IMR-90 (cell line): Measurements from ENCODE around the gene SLC35D1. TPM values are rescaled to one million over a fixed set of nuclear protein-coding genes. Genes with fewer than 3 reads are reported as not detected.

Experiments
- ATAC-seq: fragments of 200-7000 bp; cut with Tn5 transposase; 2 replicates; pipeline ENCODE4 v1.9.1; 2020; ENCODE audit warnings: low read depth, mild to moderate bottlenecking, moderate library complexity
- BruUV-seq: library from RNA; stranded (reverse); fragments of 400-500 nt; replicated peaks from 2 replicates; lab custom pipeline; 2021; lab: Mats Ljungman, UMichigan
- CTCF ChIA-PET: fragments of 300-600 bp; formaldehyde crosslinking; extraction: SDS; loops from one replicate; lab custom pipeline; 2021; ENCODE audit warnings: antibody characterized with exemption; lab: Yijun Ruan, JAX
- POLR2A ChIA-PET: fragments of 300-600 bp; sonication (Branson Sonifier 250); formaldehyde crosslinking; loops from one replicate; lab custom pipeline; 2022; ENCODE audit warnings: antibody characterized with exemption; ENCODE audit not compliant: unreplicated experiment; lab: Charles Lee
- DNase-seq: peaks from one replicate; pipeline ENCODE4 v3.0.0; 2013
- H2AFZ ChIP-seq: replicated peaks from 2 replicates; pipeline ENCODE3; 2013; ENCODE audit warnings: low read length, mild to moderate bottlenecking; ENCODE audit not compliant: poor library complexity
- H2AK5ac ChIP-seq: 2 replicates; pipeline ENCODE4 v1.6.1; 2013; ENCODE audit warnings: low read depth, low read length, inconsistent platforms
- H2AK9ac ChIP-seq: replicated peaks from 2 replicates; pipeline ENCODE3; 2013; ENCODE audit warnings: mild to moderate bottlenecking, low read depth, low read length, moderate library complexity; ENCODE audit not compliant: poor library complexity
- H2BK120ac ChIP-seq: 2 replicates; pipeline ENCODE4 v1.6.1; 2013; ENCODE audit warnings: low read depth, low read length, inconsistent platforms
- H2BK15ac ChIP-seq: 3 replicates; pipeline ENCODE4 v1.6.1; 2013; ENCODE audit warnings: low read depth, low read length, inconsistent platforms
- H2BK20ac ChIP-seq: 2 replicates; pipeline ENCODE4 v1.6.1; 2013; ENCODE audit warnings: low read depth, mild to moderate bottlenecking, inconsistent platforms, low read length, moderate library complexity
- H2BK5ac ChIP-seq: 2 replicates; pipeline ENCODE4 v1.6.1; 2013; ENCODE audit warnings: mild to moderate bottlenecking, low read depth, low read length, inconsistent platforms; ENCODE audit not compliant: poor library complexity, severe bottlenecking
- H3K14ac ChIP-seq: replicated peaks from 2 replicates; pipeline ENCODE4 v1.6.1; 2013; ENCODE audit warnings: low read depth, low read length, inconsistent platforms
- H3K18ac ChIP-seq: 2 replicates; pipeline ENCODE4 v1.6.1; 2013; ENCODE audit warnings: low read depth, low read length, control low read depth
- H3K23ac ChIP-seq: 2 replicates; pipeline ENCODE4 v1.6.1; 2013; ENCODE audit warnings: low read depth, low read length, inconsistent platforms
- H3K27ac ChIP-seq: 2 replicates; pipeline ENCODE4 v1.5.1; 2013; ENCODE audit warnings: mild to moderate bottlenecking, control low read depth, low read length; ENCODE audit not compliant: insufficient read depth
- H3K27me3 ChIP-seq: 2 replicates; pipeline ENCODE4 v1.6.1; 2013; ENCODE audit warnings: low read length; ENCODE audit not compliant: control insufficient read depth, insufficient read depth
- H3K36me3 ChIP-seq: 2 replicates; pipeline ENCODE4 v1.6.1; 2013; ENCODE audit warnings: low read length, mixed read lengths; ENCODE audit not compliant: control insufficient read depth, insufficient read depth
- H3K4ac ChIP-seq: 2 replicates; pipeline ENCODE4 v1.6.1; 2013; ENCODE audit warnings: low read depth, low read length, inconsistent platforms
- H3K4me1 ChIP-seq: 2 replicates; pipeline ENCODE4 v1.6.1; 2013; ENCODE audit warnings: low read length, mixed read lengths; ENCODE audit not compliant: control insufficient read depth, insufficient read depth
- H3K4me2 ChIP-seq: 2 replicates; pipeline ENCODE4 v1.6.1; 2013; ENCODE audit warnings: low read depth, mild to moderate bottlenecking, control low read depth, low read length, moderate library complexity
- H3K4me3 ChIP-seq: 2 replicates; pipeline ENCODE4 v1.5.1; 2013; ENCODE audit warnings: low read depth, mild to moderate bottlenecking, control low read depth, low read length, moderate library complexity; ENCODE audit not compliant: insufficient read depth
- H3K56ac ChIP-seq: 2 replicates; pipeline ENCODE4 v1.6.1; 2013; ENCODE audit warnings: low read length, inconsistent platforms; ENCODE audit not compliant: insufficient read depth; ENCODE audit errors: extremely low read depth
- H3K79me1 ChIP-seq, 2 experiments: 2 replicates each; pipeline ENCODE4 v1.6.1; 2013; ENCODE audit warnings: low read length in 2 of 2, inconsistent platforms in 1 of 2, low read depth in 1 of 2
- H3K9ac ChIP-seq: 2 replicates; pipeline ENCODE4 v1.6.1; 2013; ENCODE audit warnings: low read depth, low read length, control low read depth
- H3K9me1 ChIP-seq: 2 replicates; pipeline ENCODE4 v1.6.1; 2013; ENCODE audit warnings: low read length, inconsistent platforms; ENCODE audit not compliant: insufficient read depth
- H3K9me3 ChIP-seq: 2 replicates; pipeline ENCODE4 v1.6.1; 2013; ENCODE audit warnings: low read length; ENCODE audit not compliant: control insufficient read depth, insufficient read depth
- H4K20me1 ChIP-seq: 2 replicates; pipeline ENCODE4 v1.6.1; 2013; ENCODE audit warnings: low read length, inconsistent platforms; ENCODE audit not compliant: insufficient read depth
- H4K5ac ChIP-seq: 2 replicates; pipeline ENCODE4 v1.6.1; 2013; ENCODE audit warnings: mild to moderate bottlenecking, low read depth, low read length, control low read depth
- H4K8ac ChIP-seq, 2 experiments: 2 replicates each; pipeline ENCODE4 v1.6.1; 2013; ENCODE audit warnings: low read depth in 2 of 2, low read length in 2 of 2, control low read depth in 1 of 2, inconsistent platforms in 1 of 2
- H4K91ac ChIP-seq: 2 replicates; pipeline ENCODE4 v1.6.1; 2013; ENCODE audit warnings: low read depth, low read length, inconsistent platforms; ENCODE audit not compliant: insufficient read depth
- CEBPB ChIP-seq: IDR thresholded peaks from 2 replicates; pipeline ENCODE4 v1.6.1; 2012; ENCODE audit warnings: low read depth, low read length, improper control_type of control experiment
- MAFK ChIP-seq: IDR thresholded peaks from 2 replicates; pipeline ENCODE4 v1.6.1; 2012; ENCODE audit warnings: low read depth, low read length, improper control_type of control experiment
- WGBS, 2 experiments: methylation state at CpG; one replicate each; pipeline versions ENCODE4 v1.1.5 to v1.1.7; 2013; ENCODE audit warnings: missing lambda C conversion rate in 2 of 2; ENCODE audit not compliant: insufficient read length in 1 of 2; ENCODE audit errors: extremely low coverage in 2 of 2; 5-methylcytosine and 5-hydroxymethylcytosine counted together
- dilution Hi-C: fragments of 300-500 bp; cut with HindIII; formaldehyde crosslinking; loops from one replicate; pipeline ENCODE4 v1.14.3; 2018; ENCODE audit warnings: low sequenced_read_pairs; ENCODE audit not compliant: unreplicated experiment
- in situ Hi-C: fragments of 300-500 bp; cut with MboI; formaldehyde crosslinking; loops from 3 replicates; pipeline ENCODE4 v1.14.3; 2019; ENCODE audit warnings: low sequenced_read_pairs, inconsistent platforms, mixed read lengths
- intact Hi-C: fragments of 100-400 bp; cut with micrococcal nuclease; formaldehyde crosslinking; loops from 2 replicates; pipeline ENCODE4 v1.10.0; 2022
- polyA plus RNA-seq, 3 experiments: library from polyadenylated mRNA; depleted of rRNA; stranded (reverse); fragments of >200 nt; gene quantifications; 2 replicates each; pipeline ENCODE4 v1.2.3, GENCODE V29; 2012; ENCODE audit warnings: low replicate concordance in 1 of 3
- total RNA-seq: library from RNA; depleted of rRNA; stranded (reverse); fragments of >200 nt; gene quantifications from 2 replicates; pipeline ENCODE4 v1.2.3, GENCODE V29; 2012

The SLC35D1 gene
- total and polyA plus RNA-seq, 2 of the 4 experiments (the other 2 are of a cell fraction): 7.2 to 16.3 TPM

DNA sequence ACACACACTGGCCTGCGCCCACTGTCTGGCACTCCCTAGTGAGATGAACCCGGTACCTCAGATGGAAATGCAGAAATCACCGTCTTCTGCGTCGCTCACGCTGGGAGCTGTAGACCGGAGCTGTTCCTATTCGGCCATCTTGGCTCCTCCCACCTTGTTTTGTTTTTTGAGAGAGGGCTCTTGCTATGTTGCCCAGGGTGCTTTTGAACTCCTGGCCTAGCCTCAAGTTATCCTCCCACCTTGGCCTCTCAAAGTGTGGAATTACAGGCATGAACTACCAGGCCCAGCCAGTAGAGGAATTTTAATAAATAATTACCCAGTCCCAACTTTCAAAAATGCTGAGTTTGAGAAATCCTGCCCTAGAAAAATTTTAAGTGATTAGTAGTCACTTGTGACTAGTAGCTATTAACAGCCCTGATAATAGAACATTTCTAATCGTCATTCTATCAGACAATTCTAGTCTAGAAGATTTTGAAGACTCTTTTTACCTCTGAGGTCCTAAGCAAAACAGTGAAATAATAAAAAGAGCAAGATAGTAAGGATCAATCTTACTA lies 30.9 kb upstream of the SLC35D1 start:
- Histone ChIP-seq H3K9me1 (no peaks in the 10 kb centered on the region), H4K8ac (no peak overlapping the region), H3K79me1 (no peaks in the 10 kb centered on the region), H3K18ac (no peak overlapping the region), H3K4ac (no peak overlapping the region), H2BK15ac (no peak overlapping the region), H3K9ac (no peak overlapping the region), H3K36me3 (no peaks in the 10 kb centered on the region), H2BK20ac (no peak overlapping the region), H2AK5ac (no peak overlapping the region), H3K4me1 (no peaks in the 10 kb centered on the region), H4K5ac (no peak overlapping the region), H2BK120ac (no peak overlapping the region), H2BK5ac (no peak overlapping the region), H4K20me1 (no peaks in the 10 kb centered on the region), H3K27me3 (no peaks in the 10 kb centered on the region), H2AFZ (no peak overlapping the region), H3K27ac (no peak overlapping the region), H3K4me3 (no peak overlapping the region), H3K4me2 (no peak overlapping the region), H2AK9ac (no peak overlapping the region), H3K9me3 (no peaks in the 10 kb centered on the region; the same call in 1 of the 2 replicates), H3K56ac (no peak overlapping the region), H4K91ac (no peak overlapping the region), H3K14ac (no peak overlapping the region), H3K23ac (no peak overlapping the region)
- POLR2A ChIA-PET: no interaction called here
- TF ChIP-seq CEBPB (no peak), MAFK (0 out of 2 replicates have a peak, but pooled peaks have one; percentile 21)
- dilution Hi-C loops (no loop called here), in situ Hi-C loops (no loop called here), intact Hi-C loops (no loop called here)
- WGBS, 2 experiments: no CpG with 5 or more reads among the region's 9 CpGs
- CTCF ChIA-PET: interaction anchor here (0.6 to 1.4 kb wide), 5 partner anchors 11 to 345 kb away, joined by 3 to 4 read pairs (median 3); no protein-coding TSS in a partner anchor
- ATAC-seq (no peak), DNase-seq (no peak)
- no TSS peak for BruUV-seq
